ENCODE measurements around the gene TMEM254.
"Not testable (repeated sequence)": the region's sequence is repeated elsewhere in the genome, so short reads cannot be mapped to it uniquely, and the experiment has no call there.

DNA sequence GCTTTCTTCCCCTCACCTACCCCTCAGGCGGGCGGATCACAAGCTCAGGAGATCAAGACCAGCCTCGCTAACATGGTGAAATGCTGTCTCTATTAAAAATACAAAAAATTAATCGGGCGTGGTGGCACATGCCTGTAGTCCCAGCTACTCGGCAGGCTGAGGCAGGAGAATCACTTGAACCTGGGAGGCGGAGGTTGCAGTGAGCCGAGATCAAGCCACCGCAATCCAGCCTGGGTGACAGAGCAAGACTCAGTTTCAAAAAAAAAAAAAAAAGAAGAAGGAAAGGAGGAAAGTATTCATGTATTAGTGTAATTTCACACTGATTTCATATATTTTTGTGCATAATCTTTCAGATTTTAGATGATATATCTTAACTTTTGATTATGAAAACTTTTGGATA, 55.2 kb downstream of the TMEM254 start:
- TF ChIP-seq, protein P1, sequence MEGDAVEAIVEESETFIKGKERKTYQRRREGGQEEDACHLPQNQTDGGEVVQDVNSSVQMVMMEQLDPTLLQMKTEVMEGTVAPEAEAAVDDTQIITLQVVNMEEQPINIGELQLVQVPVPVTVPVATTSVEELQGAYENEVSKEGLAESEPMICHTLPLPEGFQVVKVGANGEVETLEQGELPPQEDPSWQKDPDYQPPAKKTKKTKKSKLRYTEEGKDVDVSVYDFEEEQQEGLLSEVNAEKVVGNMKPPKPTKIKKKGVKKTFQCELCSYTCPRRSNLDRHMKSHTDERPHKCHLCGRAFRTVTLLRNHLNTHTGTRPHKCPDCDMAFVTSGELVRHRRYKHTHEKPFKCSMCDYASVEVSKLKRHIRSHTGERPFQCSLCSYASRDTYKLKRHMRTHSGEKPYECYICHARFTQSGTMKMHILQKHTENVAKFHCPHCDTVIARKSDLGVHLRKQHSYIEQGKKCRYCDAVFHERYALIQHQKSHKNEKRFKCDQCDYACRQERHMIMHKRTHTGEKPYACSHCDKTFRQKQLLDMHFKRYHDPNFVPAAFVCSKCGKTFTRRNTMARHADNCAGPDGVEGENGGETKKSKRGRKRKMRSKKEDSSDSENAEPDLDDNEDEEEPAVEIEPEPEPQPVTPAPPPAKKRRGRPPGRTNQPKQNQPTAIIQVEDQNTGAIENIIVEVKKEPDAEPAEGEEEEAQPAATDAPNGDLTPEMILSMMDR (IDR thresholded peaks at IDR 0.05), result not testable (repeated sequence)
- not testable (repeated sequence) for TF ChIP-seq POLR2AphosphoS5, EP300, POLR2A (IDR thresholded peaks at IDR 0.05)

Measured in gastroesophageal sphincter (tissue), 3 donors.